Skeletal muscle tissue (tissue), 4 donors: Measurements from ENCODE around the gene CCDC102B. TPM values are rescaled to one million over a fixed set of nuclear protein-coding genes. Genes with fewer than 3 reads are reported as not detected.

Experiments
- H3K27ac ChIP-seq: one replicate; pipeline ENCODE4 v1.7.0; 2013; ENCODE audit warnings: mild to moderate bottlenecking, low read depth, low read length, inconsistent platforms
- H3K27me3 ChIP-seq, 3 donors: one replicate each; pipeline ENCODE4 v1.7.0; 2013; ENCODE audit warnings: low read length in 3 of 3; ENCODE audit not compliant: control insufficient read depth in 3 of 3, insufficient read depth in 3 of 3
- H3K36me3 ChIP-seq, 3 donors: one replicate each; pipeline ENCODE4 v1.7.0; 2013; ENCODE audit warnings: low read length in 3 of 3; ENCODE audit not compliant: control insufficient read depth in 3 of 3, insufficient read depth in 3 of 3
- H3K4me1 ChIP-seq, 3 donors: one replicate each; pipeline ENCODE4 v1.7.0; 2013; ENCODE audit warnings: low read length in 3 of 3, mild to moderate bottlenecking in 3 of 3; ENCODE audit not compliant: control insufficient read depth in 3 of 3, insufficient read depth in 3 of 3
- H3K4me3 ChIP-seq, 3 donors: one replicate each; pipeline ENCODE4 v1.7.0; 2013; ENCODE audit warnings: low read length in 3 of 3
- H3K9ac ChIP-seq, 3 donors: one replicate each; pipeline ENCODE4 v1.7.0; 2013; ENCODE audit warnings: low read length in 3 of 3, mild to moderate bottlenecking in 3 of 3, moderate library complexity in 2 of 3, low read depth in 1 of 3
- H3K9me3 ChIP-seq, 3 donors: one replicate each; pipeline ENCODE4 v1.7.0; 2013; ENCODE audit warnings: low read length in 3 of 3; ENCODE audit not compliant: control insufficient read depth in 3 of 3
- total RNA-seq: library from RNA; depleted of rRNA; stranded (reverse); fragments of >200 nt; gene quantifications from one replicate; pipeline ENCODE4 v1.2.3, GENCODE V29; 2014
- donor health status: Osteomylitis.

The CCDC102B gene
- total RNA-seq, 1 donor from 2014 or later, result 21.9 TPM

DNA sequence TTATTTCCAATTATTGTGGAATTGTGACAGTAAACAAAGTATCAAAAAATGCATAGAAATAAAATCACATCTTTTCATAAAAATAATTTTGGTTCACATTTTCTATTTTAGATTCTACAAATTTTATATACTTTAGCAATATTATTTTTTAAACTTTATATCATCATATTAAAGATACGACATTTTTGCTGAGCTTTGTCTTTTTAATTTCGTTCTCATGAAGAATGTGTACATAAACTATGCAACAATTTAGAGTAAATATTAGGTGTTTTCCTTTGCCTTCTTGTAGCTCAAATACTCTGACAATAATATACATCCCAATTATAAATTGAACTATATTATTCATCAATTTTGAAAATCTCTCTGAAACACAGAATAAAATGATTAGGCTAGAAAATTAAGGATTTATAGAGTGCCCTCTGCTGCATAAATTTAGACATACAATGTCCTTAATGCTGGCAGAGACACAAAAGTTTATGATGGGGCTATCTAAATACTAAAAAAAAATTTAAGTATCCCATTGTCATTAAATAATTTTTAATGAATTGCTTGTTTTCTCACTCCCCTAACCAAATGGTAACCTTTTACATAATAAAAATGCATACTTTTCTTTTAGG, 45.7 kb downstream of the CCDC102B start:
- no peak overlapping the region for H3K4me3 ChIP-seq
- H3K27ac ChIP-seq, result no peak overlapping the region
- H3K4me1 ChIP-seq, result no peaks in the 10 kb centered on the region
- no peak overlapping the region for H3K9ac ChIP-seq
- no peaks in the 10 kb centered on the region for H3K9me3 ChIP-seq
- H3K27me3 ChIP-seq, result no peaks in the 10 kb centered on the region
- no peaks in the 10 kb centered on the region for H3K36me3 ChIP-seq

DNA sequence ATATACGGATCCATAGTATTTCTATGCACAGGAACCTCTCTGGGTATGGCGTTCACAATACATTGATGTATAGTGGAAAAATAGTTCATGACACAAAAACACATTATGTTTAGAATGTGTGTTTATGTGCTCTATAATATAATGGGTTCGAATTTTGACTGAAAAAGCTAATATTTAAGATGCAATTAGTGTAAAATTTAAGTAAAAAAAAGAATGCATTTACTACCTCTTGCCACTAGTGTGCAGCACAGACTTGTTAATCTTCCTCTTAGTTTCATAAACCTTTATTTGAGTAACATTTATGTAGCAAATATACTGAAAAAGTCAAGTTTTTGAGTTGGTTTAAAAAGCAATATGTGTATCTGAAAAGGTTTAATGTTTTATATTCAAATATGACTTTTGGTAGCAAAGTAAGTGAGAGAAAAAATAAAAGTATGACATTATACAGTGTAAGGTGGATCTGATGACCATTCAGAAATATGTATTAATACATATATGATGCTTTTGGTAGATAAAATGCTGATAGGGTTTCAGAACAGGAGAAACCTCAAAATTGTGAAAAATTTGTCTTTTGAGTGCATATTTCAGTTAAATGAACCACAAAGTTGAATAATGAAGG, 49.4 kb downstream of the CCDC102B start:
- H3K9ac ChIP-seq, result no peak overlapping the region
- H3K27me3 ChIP-seq, result no peaks in the 10 kb centered on the region
- no peaks in the 10 kb centered on the region for H3K9me3 ChIP-seq
- H3K36me3 ChIP-seq, result no peaks in the 10 kb centered on the region
- no peak overlapping the region for H3K4me3 ChIP-seq
- no peaks in the 10 kb centered on the region for H3K4me1 ChIP-seq
- H3K27ac ChIP-seq, result no peak overlapping the region

GRCh38 chr18:68848242-68848641, 50.4 kb downstream of the CCDC102B start:
- Histone ChIP-seq H3K9me3 (no peaks in the 10 kb centered on the region), H3K36me3 (no peaks in the 10 kb centered on the region), H3K27ac (no peak overlapping the region), H3K9ac (no peak overlapping the region), H3K27me3 (no peaks in the 10 kb centered on the region), H3K4me1 (no peaks in the 10 kb centered on the region), H3K4me3 (no peak overlapping the region)

DNA sequence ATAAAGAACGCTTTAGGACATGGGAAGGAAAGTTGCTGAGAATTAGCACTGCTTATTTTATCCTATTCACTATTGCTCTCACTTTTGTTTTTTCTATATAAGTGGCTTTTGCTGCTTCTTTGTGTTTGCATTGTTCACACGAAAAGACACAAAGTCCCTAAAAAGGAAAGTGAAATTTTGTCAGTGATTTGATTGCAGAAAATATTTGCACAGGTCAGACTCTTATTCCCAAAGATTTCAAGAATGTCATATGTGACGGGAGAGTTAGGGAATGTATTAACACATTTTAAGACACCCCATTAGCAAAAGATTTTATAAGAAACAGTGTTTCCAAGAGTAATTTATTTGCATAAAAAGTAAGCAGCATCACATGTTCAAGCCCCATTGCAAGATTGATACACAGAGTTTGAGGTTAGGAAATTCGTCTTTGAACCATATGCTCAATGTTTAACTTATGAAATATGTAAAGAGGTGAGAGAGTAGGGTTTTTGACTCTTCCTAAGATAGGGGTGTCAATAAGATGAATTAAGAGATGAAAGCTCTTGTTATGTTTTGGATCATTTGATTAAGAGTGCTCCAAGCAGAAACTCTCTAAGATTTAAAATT, 57.0 kb downstream of the CCDC102B start:
- H3K27me3 ChIP-seq, result no peaks in the 10 kb centered on the region
- H3K4me3 ChIP-seq, result no peak overlapping the region
- no peak overlapping the region for H3K9ac ChIP-seq
- no peak overlapping the region for H3K27ac ChIP-seq
- no peaks in the 10 kb centered on the region for H3K4me1 ChIP-seq
- H3K9me3 ChIP-seq, result no peaks in the 10 kb centered on the region
- no peaks in the 10 kb centered on the region for H3K36me3 ChIP-seq

DNA sequence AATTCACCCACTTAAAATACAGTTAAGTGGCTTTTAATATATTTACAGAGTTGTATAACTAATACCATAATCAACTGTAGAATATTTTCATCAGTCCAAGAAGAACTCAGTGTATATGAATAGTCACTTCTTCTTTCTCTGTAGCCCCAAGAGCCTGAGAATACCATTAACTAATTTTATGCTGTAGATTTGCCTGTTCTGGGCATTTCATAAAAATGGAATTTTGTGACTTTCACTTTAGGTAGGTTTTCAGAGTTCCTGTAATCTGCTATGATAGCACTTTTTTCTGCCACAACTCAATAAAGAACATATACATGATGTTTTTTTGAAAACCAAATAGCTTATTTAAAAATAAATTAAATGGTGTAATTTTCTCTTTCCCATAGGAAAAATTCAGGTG, 57.6 kb downstream of the CCDC102B start:
- Histone ChIP-seq H3K9me3 (no peaks in the 10 kb centered on the region), H3K27me3 (no peaks in the 10 kb centered on the region), H3K36me3 (no peaks in the 10 kb centered on the region), H3K4me3 (no peak overlapping the region), H3K27ac (no peak overlapping the region), H3K9ac (no peak overlapping the region), H3K4me1 (no peaks in the 10 kb centered on the region)

- Histone ChIP-seq H3K9me3 (no peaks in the 10 kb centered on the region), H3K4me1 (no peaks in the 10 kb centered on the region), H3K27ac (no peak overlapping the region), H3K27me3 (no peaks in the 10 kb centered on the region), H3K4me3 (no peak overlapping the region), H3K36me3 (no peaks in the 10 kb centered on the region), H3K9ac (no peak overlapping the region)
These were observed 63.5 kb downstream of the CCDC102B start for GRCh38 chr18:68861365-68861764.

- no peaks in the 10 kb centered on the region for H3K36me3 ChIP-seq
- no peaks in the 10 kb centered on the region for H3K4me1 ChIP-seq
- H3K9ac ChIP-seq, result no peak overlapping the region
- H3K9me3 ChIP-seq, result no peaks in the 10 kb centered on the region
- no peaks in the 10 kb centered on the region for H3K27me3 ChIP-seq
- H3K4me3 ChIP-seq, result no peak overlapping the region
- H3K27ac ChIP-seq, result no peak overlapping the region
These were observed 67.1 kb downstream of the CCDC102B start for GRCh38 chr18:68865021-68865420.

DNA sequence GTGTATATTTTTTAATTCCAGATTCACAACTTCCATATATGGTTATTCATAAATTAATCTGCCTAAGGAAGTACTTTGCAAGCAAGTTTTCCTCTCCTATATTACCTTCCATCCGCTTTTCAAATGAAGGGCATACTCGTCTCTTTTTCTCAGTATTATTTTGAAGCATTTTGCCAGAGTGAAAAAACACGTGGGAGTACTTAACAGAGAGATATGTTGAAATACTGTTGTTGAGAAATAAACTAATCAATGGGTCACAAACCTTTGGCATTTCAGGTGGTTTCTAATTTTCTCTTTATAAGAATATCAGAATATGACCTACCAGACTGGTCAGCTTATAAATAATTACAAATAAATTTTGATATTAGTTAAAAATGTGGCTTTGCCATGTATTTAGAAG, 67.6 kb downstream of the CCDC102B start:
- Histone ChIP-seq H3K4me1 (no peaks in the 10 kb centered on the region), H3K27me3 (no peaks in the 10 kb centered on the region)

GRCh38 chr18:68873003-68873402, 75.1 kb downstream of the CCDC102B start:
- H3K27ac ChIP-seq, result no peak overlapping the region
- no peak overlapping the region for H3K4me3 ChIP-seq
- no peaks in the 10 kb centered on the region for H3K9me3 ChIP-seq
- H3K27me3 ChIP-seq, result no peaks in the 10 kb centered on the region
- no peaks in the 10 kb centered on the region for H3K4me1 ChIP-seq
- H3K9ac ChIP-seq, result no peak overlapping the region
- no peaks in the 10 kb centered on the region for H3K36me3 ChIP-seq

More for the DNA sequence above, 67.6 kb downstream of the CCDC102B start:
- no peaks in the 10 kb centered on the region for H3K36me3 ChIP-seq
- H3K4me3 ChIP-seq, result no peak overlapping the region
- no peak overlapping the region for H3K9ac ChIP-seq
- no peaks in the 10 kb centered on the region for H3K9me3 ChIP-seq
- H3K27ac ChIP-seq, result no peak overlapping the region

- no peak overlapping the region for H3K4me3 ChIP-seq
- H3K4me1 ChIP-seq, result no peaks in the 10 kb centered on the region
- no peaks in the 10 kb centered on the region for H3K27me3 ChIP-seq
- H3K27ac ChIP-seq, result no peak overlapping the region
- H3K9me3 ChIP-seq, result no peaks in the 10 kb centered on the region
- H3K9ac ChIP-seq, result no peak overlapping the region
- no peaks in the 10 kb centered on the region for H3K36me3 ChIP-seq
These were observed 76.5 kb downstream of the CCDC102B start for GRCh38 chr18:68874361-68874760.
